ENCODE data around the gene ZNF740.

Gene ZNF740

GRCh38 chr12:53166837-53167236 lies 13.7 kb upstream of the ZNF740 start:
- H3K4me3 ChIP-seq (ENCODE audit: low read depth, low read length) = no peak overlapping the region
- no peak overlapping the region for H3K27ac ChIP-seq (ENCODE audit: extremely low read depth, low read depth, low read length)
- no peaks in the 10 kb centered on the region for H3K9me3 ChIP-seq (ENCODE audit: control insufficient read depth, insufficient read depth, low read depth, low read length)
- TF ChIP-seq ZNF792 (tag by site-specific recombination; IDR thresholded peaks at IDR 0.05) = no peak
- TF ChIP-seq ZNF747 (tag by site-specific recombination; IDR thresholded peaks at IDR 0.05) = no peak
- no peak for TF ChIP-seq ZNF473 (tag by site-specific recombination; IDR thresholded peaks at IDR 0.05)
- no peak for TF ChIP-seq ZNF354C (tag by site-specific recombination; IDR thresholded peaks at IDR 0.05; ENCODE audit: borderline replicate concordance, low read depth)
- TF ChIP-seq ZNF660 (tag by site-specific recombination; IDR thresholded peaks at IDR 0.05) = no peak
- no peak for TF ChIP-seq ZNF610 (tag by site-specific recombination; IDR thresholded peaks at IDR 0.05; ENCODE audit: borderline replicate concordance)
- no peak for TF ChIP-seq ZNF514 (tag by site-specific recombination; IDR thresholded peaks at IDR 0.05)
- TF ChIP-seq ZNF596 (tag by site-specific recombination; IDR thresholded peaks at IDR 0.05) = no peak
- TF ChIP-seq ZNF391 (tag by site-specific recombination; IDR thresholded peaks at IDR 0.05; ENCODE audit: borderline replicate concordance, low read depth) = no peak
- TF ChIP-seq PRDM2 (tag by site-specific recombination; IDR thresholded peaks at IDR 0.05; ENCODE audit: borderline replicate concordance) = no peak
- no peak for TF ChIP-seq KLF17 (tag by site-specific recombination; IDR thresholded peaks at IDR 0.05)
- TF ChIP-seq ZNF112 (tag by site-specific recombination; IDR thresholded peaks at IDR 0.05) = no peak
- TF ChIP-seq PRDM1 (tag by site-specific recombination; IDR thresholded peaks at IDR 0.05) = no peak
- peaks cover 0 to 16% of the 10 kb centered on the region in 2 experiments; a peak in 2 of 3 replicates for H3K36me3 ChIP-seq (ENCODE audit: control insufficient read depth in 2 of 2, insufficient read depth in 1 of 2, low read length in 2 of 2)
- ChIA-PET POLR2A (no interaction called here), CTCF (interaction anchor here (2.0 kb wide), 1 partner anchor 23 kb away, joined by 8 read pairs; no protein-coding TSS in a partner anchor)
- peaks cover 9% of the 10 kb centered on the region for H3K4me1 ChIP-seq (ENCODE audit: control insufficient read depth, insufficient read depth, low read length)

DNA sequence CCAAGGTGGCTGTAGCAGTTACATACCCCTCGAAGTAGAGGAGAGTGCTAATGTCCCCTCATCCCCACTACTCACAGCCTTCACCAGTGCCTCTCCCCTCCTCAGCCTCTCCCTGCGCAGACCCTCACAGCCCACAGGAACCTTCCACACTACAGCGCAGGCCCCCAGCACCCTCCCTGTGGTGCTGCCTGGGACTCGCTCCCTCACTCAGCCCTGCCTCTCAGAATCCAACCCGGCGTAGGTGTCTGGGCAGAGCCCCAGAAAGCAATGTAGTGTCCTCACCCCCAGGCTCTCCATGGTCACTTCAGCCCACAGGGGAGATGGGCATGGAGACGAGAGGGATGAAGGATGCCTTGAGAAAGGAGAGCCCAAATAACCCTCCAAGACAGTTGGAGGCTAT lies 10.9 kb upstream of the ZNF740 start:
- H3K9me3 ChIP-seq (ENCODE audit: control insufficient read depth, insufficient read depth, low read depth, low read length) = no peaks in the 10 kb centered on the region
- no peak for TF ChIP-seq RBAK (tag by site-specific recombination; IDR thresholded peaks at IDR 0.05)
- TF ChIP-seq ZSCAN16 (tag by site-specific recombination; IDR thresholded peaks at IDR 0.05) = no peak
- no peak for TF ChIP-seq ZNF398 (tag by site-specific recombination; IDR thresholded peaks at IDR 0.05)
- no peak for TF ChIP-seq TRIM28 (IDR thresholded peaks at IDR 0.05; ENCODE audit: borderline replicate concordance, low read length)
- no peak for TF ChIP-seq SCRT2 (tag by site-specific recombination; IDR thresholded peaks at IDR 0.05)
- TF ChIP-seq ZNF785 (tag by site-specific recombination; IDR thresholded peaks at IDR 0.05) = no peak
- no peak for TF ChIP-seq ZNF544 (tag by site-specific recombination; IDR thresholded peaks at IDR 0.05)
- no peak for TF ChIP-seq ZNF138 (tag by site-specific recombination; IDR thresholded peaks at IDR 0.05; ENCODE audit: borderline replicate concordance)
- peaks cover 12% of the 10 kb centered on the region for H3K4me1 ChIP-seq (ENCODE audit: control insufficient read depth, insufficient read depth, low read length)
- POLR2A ChIA-PET = interaction anchor here (2.9 kb wide), 1 partner anchor 11 kb away, joined by 18 read pairs; the partner anchor contains the start of genes CSAD and ZNF740
- H3K36me3 ChIP-seq (ENCODE audit: control insufficient read depth in 2 of 2, insufficient read depth in 1 of 2, low read length in 2 of 2) = peaks cover 0 to 21% of the 10 kb centered on the region in 2 experiments; a peak in 2 of 3 replicates
- CTCF ChIA-PET = interaction anchor here (6.2 kb wide), 1 partner anchor 10 kb away, joined by 52 read pairs; no protein-coding TSS in a partner anchor
- no peak overlapping the region for H3K4me3 ChIP-seq (ENCODE audit: low read depth, low read length)
- H3K27ac ChIP-seq (ENCODE audit: extremely low read depth, low read depth, low read length) = no peak overlapping the region
